HG02610 (cell line): ENCODE data around the gene NPAS3.

Source experiments
- ATAC-seq: cut with Tn5 transposase; IDR thresholded peaks from one replicate; pipeline ENCODE4 v1.9.1; 2021; ENCODE audit warnings: mild to moderate bottlenecking, moderate library complexity; ENCODE audit not compliant: unreplicated experiment

Gene NPAS3

GRCh38 chr14:33009673-33010072 lies 71.0 kb downstream of the NPAS3 start:
- ATAC-seq, result no peak

GRCh38 chr14:33010495-33010894 lies 71.8 kb downstream of the NPAS3 start:
- no peak for ATAC-seq

- ATAC-seq, result no peak
These were observed 76.0 kb downstream of the NPAS3 start for GRCh38 chr14:33014710-33015109.

GRCh38 chr14:33016613-33017012 lies 77.9 kb downstream of the NPAS3 start:
- no peak for ATAC-seq

- no peak for ATAC-seq
These were observed 78.3 kb downstream of the NPAS3 start for GRCh38 chr14:33017016-33017415.

GRCh38 chr14:33019346-33019745 lies 80.7 kb downstream of the NPAS3 start:
- ATAC-seq, result no peak

- ATAC-seq, result no peak
These were observed 88.3 kb downstream of the NPAS3 start for GRCh38 chr14:33026850-33027430.

- ATAC-seq, result no peak
These were observed 90.8 kb downstream of the NPAS3 start for GRCh38 chr14:33029511-33029910.

GRCh38 chr14:33030386-33030785 lies 91.7 kb downstream of the NPAS3 start:
- ATAC-seq, result no peak

GRCh38 chr14:33035416-33036194 lies 96.9 kb downstream of the NPAS3 start:
- ATAC-seq, result no peak

- ATAC-seq, result no peak
These were observed 100.6 kb downstream of the NPAS3 start for GRCh38 chr14:33039311-33039710.

- ATAC-seq, result no peak
These were observed 101.9 kb downstream of the NPAS3 start for GRCh38 chr14:33040372-33041140.

- no peak for ATAC-seq
These were observed 103.9 kb downstream of the NPAS3 start for GRCh38 chr14:33042591-33042990.

GRCh38 chr14:33045760-33046159 lies 107.1 kb downstream of the NPAS3 start:
- ATAC-seq, result no peak

- ATAC-seq, result no peak
These were observed 114.3 kb downstream of the NPAS3 start for GRCh38 chr14:33052943-33053342.

GRCh38 chr14:33056213-33056612 lies 117.5 kb downstream of the NPAS3 start:
- ATAC-seq, result no peak

- no peak for ATAC-seq
These were observed 118.9 kb downstream of the NPAS3 start for GRCh38 chr14:33057585-33057984.

- no peak for ATAC-seq
These were observed 123.1 kb downstream of the NPAS3 start for GRCh38 chr14:33061667-33062325.

GRCh38 chr14:33062476-33062875 lies 123.8 kb downstream of the NPAS3 start:
- no peak for ATAC-seq

GRCh38 chr14:33062881-33063280 lies 124.2 kb downstream of the NPAS3 start:
- ATAC-seq, result no peak

- no peak for ATAC-seq
These were observed 124.8 kb downstream of the NPAS3 start for GRCh38 chr14:33063521-33063920.
